Colonic mucosa (tissue), 4 donors: ENCODE data around the gene GALC. TPM values are rescaled to one million over a fixed set of nuclear protein-coding genes. Genes with fewer than 3 reads are reported as not detected.

Experiments
- DNase-seq: peaks from one replicate; pipeline ENCODE4 v3.0.0-alpha.2; 2020
- H3K27ac ChIP-seq: fragments of 200-600 bp; one replicate; pipeline ENCODE4 v1.8.0; 2021
- H3K27me3 ChIP-seq: fragments of 200-600 bp; one replicate; pipeline ENCODE4 v1.8.0; 2021
- H3K36me3 ChIP-seq: fragments of 200-600 bp; one replicate; pipeline ENCODE4 v1.8.0; 2021
- H3K4me1 ChIP-seq: fragments of 200-600 bp; one replicate; pipeline ENCODE4 v1.8.0; 2021; ENCODE audit warnings: mild to moderate bottlenecking
- H3K4me3 ChIP-seq: fragments of 200-600 bp; one replicate; pipeline ENCODE4 v1.8.0; 2021
- H3K9ac ChIP-seq, 2 donors: one replicate each; pipeline ENCODE4 v1.7.0; 2013; ENCODE audit warnings: control low read depth in 2 of 2, low read depth in 2 of 2, low read length in 2 of 2
- H3K9me3 ChIP-seq: fragments of 200-600 bp; one replicate; pipeline ENCODE4 v1.8.0; 2021
- CTCF ChIP-seq: fragments of 200-600 bp; IDR thresholded peaks from one replicate; pipeline ENCODE4 v1.8.0; 2022; ENCODE audit warnings: antibody characterized with exemption, mild to moderate bottlenecking
- intact Hi-C: fragments of 100-400 bp; cut with DNase I; formaldehyde crosslinking; loops from one replicate; pipeline ENCODE4 v1.14.1; 2022
- total RNA-seq, 2 donors: library from RNA; stranded (reverse); fragmentation: NEBNext Ultra II Directional in 1 of 2; extraction: Animal tissue kit (Norgen Biotek cat#: 25700) in 1 of 2; gene quantifications; one replicate each; pipeline ENCODE4 v1.2.1, GENCODE V29; 2021
- donor health status: healthy.
- donor health status: DM: no; HTN: no; CAD: no.
- donor health status: DM: no; HTN: no; CAD: no.

GALC gene
- 10 to 100 TPM; 14.9 to 27.4 TPM for total RNA-seq

DNA sequence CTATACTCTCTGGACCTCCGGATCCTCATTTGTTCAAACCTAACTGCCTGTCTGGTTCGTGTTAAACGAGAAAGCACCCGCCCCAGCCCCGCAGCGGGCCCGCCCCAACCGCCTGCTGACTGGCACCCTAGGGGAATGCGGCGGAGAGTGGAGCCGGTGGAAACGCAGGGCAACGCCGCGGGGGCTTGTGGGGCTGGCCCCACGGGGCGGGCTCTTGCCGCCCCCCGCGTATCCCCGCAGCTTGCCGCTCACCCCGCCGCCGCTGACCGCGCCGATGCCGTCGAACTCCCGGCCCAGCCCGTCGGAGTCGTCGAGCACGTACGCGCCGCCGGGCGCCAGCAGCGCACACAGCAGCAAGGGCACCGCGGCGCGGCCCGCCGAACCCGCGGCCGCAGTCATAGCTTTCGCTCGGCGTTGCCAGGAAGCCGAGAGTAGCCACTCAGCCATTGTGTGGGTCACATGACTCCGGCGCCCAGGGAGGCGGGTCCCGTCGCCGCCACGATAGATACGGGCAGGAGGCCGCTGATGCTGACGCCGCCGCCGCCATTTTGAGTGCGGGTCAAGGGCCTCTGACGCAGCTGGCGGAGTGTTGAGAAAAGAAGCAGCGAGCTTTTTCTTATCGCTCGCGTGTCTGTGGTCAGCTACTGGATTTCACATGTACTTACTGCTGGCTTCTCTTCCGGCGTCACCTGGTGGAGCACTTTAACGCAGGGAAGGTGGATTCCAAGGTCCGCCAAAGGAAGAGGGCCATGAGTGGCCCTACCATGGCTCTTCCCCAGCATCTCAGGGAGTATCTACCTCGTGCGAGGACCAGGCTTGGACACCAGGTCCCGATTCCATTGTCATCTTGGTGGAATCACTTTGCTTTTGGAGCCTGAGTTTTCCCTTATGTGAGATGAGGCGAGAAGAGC is at the start of gene GALC:
Gene GALC (minus strand): TSS at position 465 of the 911 bp plus-strand sequence. CDS start 18 bp downstream, at position 447.
- H3K4me3 ChIP-seq, result peak within 1 kb of the TSS; percentile 58
- H3K4me1 ChIP-seq, result no peaks in the 10 kb centered on the region
- DNase-seq, result peak; percentile 95
- peak within 1 kb of the TSS; percentile 89 for H3K27ac ChIP-seq
- intact Hi-C loops, result no loop called here
- no peaks in the 10 kb centered on the region for H3K9me3 ChIP-seq
- H3K9ac ChIP-seq, result peak within 1 kb of the TSS; percentile 60 to 86
- H3K27me3 ChIP-seq, result no peaks in the 10 kb centered on the region
- no peaks in the 10 kb centered on the region for H3K36me3 ChIP-seq
- TF ChIP-seq CTCF, result no peak

- H3K9ac ChIP-seq, result no peak overlapping the region
- no peaks in the 10 kb centered on the region for H3K4me1 ChIP-seq
- intact Hi-C loops, result no loop called here
- TF ChIP-seq CTCF, result no peak
- no peaks in the 10 kb centered on the region for H3K9me3 ChIP-seq
- no peaks in the 10 kb centered on the region for H3K27me3 ChIP-seq
- no peak for DNase-seq
- H3K27ac ChIP-seq, result no peak overlapping the region
- H3K4me3 ChIP-seq, result no peak overlapping the region
- H3K36me3 ChIP-seq, result no peaks in the 10 kb centered on the region
Measured at GRCh38 chr14:88040146-88040545, 47.2 kb upstream of the GALC start.

DNA sequence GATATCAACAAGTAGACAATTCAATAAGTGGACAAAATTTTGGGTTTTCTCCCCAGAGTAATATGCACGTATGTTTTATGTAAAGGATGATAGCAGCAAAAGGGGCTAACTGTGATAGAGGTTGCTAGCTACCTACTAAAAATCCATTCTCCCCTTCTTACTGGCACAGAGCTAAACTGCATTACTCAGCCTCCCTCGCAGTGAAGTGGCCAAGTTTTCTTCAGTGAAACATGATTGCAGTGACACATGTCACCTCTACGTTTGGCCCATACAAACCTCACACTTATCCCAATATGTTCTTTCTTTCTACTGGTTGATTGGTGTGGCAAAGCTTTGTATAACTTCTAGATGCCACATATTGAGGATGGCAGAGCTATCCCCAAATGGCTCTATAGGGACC is 46.2 kb upstream of the GALC start:
- H3K4me3 ChIP-seq, result no peak overlapping the region
- intact Hi-C loops, result no loop called here
- no peak for DNase-seq
- H3K27me3 ChIP-seq, result no peaks in the 10 kb centered on the region
- TF ChIP-seq CTCF, result no peak
- H3K9ac ChIP-seq, result no peak overlapping the region
- no peak overlapping the region for H3K27ac ChIP-seq
- no peaks in the 10 kb centered on the region for H3K4me1 ChIP-seq
- H3K36me3 ChIP-seq, result no peaks in the 10 kb centered on the region
- no peaks in the 10 kb centered on the region for H3K9me3 ChIP-seq

DNA sequence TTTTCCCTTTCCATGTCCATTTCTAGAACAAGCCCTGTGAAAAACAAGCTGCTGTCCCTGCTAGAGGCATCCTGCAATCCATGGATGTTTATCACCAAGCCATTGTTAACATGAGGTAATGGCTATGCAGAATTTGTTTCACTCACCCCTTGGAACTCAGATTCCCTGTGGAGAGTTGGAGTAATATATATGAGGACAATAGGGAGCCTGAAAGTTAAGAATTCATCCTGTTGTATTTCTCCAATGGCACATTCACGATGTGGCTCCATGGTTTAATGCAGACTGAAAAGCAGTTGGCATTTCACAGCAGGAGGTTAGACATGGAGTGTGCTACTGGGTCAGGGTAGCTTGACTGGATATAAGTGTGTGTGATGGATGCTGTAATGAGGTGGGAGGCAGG is 44.3 kb upstream of the GALC start:
- Histone ChIP-seq H3K9ac (no peak overlapping the region), H3K4me1 (no peaks in the 10 kb centered on the region), H3K9me3 (no peaks in the 10 kb centered on the region), H3K27ac (no peak overlapping the region), H3K4me3 (no peak overlapping the region), H3K36me3 (no peaks in the 10 kb centered on the region), H3K27me3 (no peaks in the 10 kb centered on the region)
- intact Hi-C loops, result no loop called here
- no peak for TF ChIP-seq CTCF
- no peak for DNase-seq

GRCh38 chr14:88036422-88036821 is 43.4 kb upstream of the GALC start:
- intact Hi-C loops, result no loop called here

More at GRCh38 chr14:88036422-88036821, 43.4 kb upstream of the GALC start:
- TF ChIP-seq CTCF, result no peak
- DNase-seq, result no peak
- H3K4me3 ChIP-seq, result no peak overlapping the region
- no peaks in the 10 kb centered on the region for H3K9me3 ChIP-seq
- H3K36me3 ChIP-seq, result no peaks in the 10 kb centered on the region
- no peak overlapping the region for H3K27ac ChIP-seq
- no peaks in the 10 kb centered on the region for H3K27me3 ChIP-seq
- H3K4me1 ChIP-seq, result no peaks in the 10 kb centered on the region
- no peak overlapping the region for H3K9ac ChIP-seq
